SK-N-SH (cell line): ENCODE results near the gene NANOS2. TPM values are rescaled to one million over a fixed set of nuclear protein-coding genes. Genes with fewer than 3 reads are reported as not detected.

Source experiments
- CTCF ChIA-PET: fragments of 300-600, 350-600 bp; formaldehyde crosslinking; extraction: SDS; loops from one replicate; lab custom pipeline; 2021; lab: Yijun Ruan, JAX
- POLR2A ChIA-PET: fragments of 350-600 bp; sonication (Branson Sonifier 250); formaldehyde crosslinking; extraction: SDS; loops from one replicate; lab custom pipeline; 2020; ENCODE audit warnings: antibody characterized with exemption, inconsistent platforms; lab: Yijun Ruan, JAX
- DNase-seq: peaks from one replicate; pipeline ENCODE4 v3.0.0; 2012
- H2AFZ ChIP-seq: fragments of 200-600 bp; sonication (generic); 2 replicates; pipeline ENCODE4 v1.8.1; 2016; ENCODE audit warnings: antibody characterized with exemption, mild to moderate bottlenecking, low read depth
- H3F3A ChIP-seq: fragments of 200-600 bp; sonication (generic); replicated peaks from 2 replicates; pipeline ENCODE3; 2016; ENCODE audit warnings: antibody characterized with exemption, mild to moderate bottlenecking; ENCODE audit not compliant: insufficient read depth
- H3K27ac ChIP-seq, 2 experiments: fragments of 200-500 bp in 1 of 2; fragments of 200-600 bp in 1 of 2; sonication (Bioruptor generic) in 1 of 2; sonication (generic), shearing (Covaris generic) in 1 of 2; 2 replicates each; pipeline versions ENCODE4 v1.5.1 to v1.6.1; 2014 to 2016; ENCODE audit warnings: low read depth in 2 of 2, inconsistent platforms in 1 of 2, low read length in 1 of 2, mild to moderate bottlenecking in 1 of 2, mixed read lengths in 1 of 2
- H3K27me3 ChIP-seq: fragments of 200-600 bp; sonication (generic), shearing (Covaris generic); 2 replicates; pipeline ENCODE4 v1.6.1; 2016; ENCODE audit warnings: mixed run types; ENCODE audit not compliant: insufficient read depth
- H3K36me3 ChIP-seq, 2 experiments: fragments of 200-500 bp in 1 of 2; fragments of 200-600 bp in 1 of 2; sonication (Bioruptor generic) in 1 of 2; sonication (generic) in 1 of 2; replicated peaks in 1 of 2; 2 replicates each; pipeline versions ENCODE3 to v1.5.1; 2014 to 2016; ENCODE audit warnings: low read length in 1 of 2, mild to moderate bottlenecking in 1 of 2; ENCODE audit not compliant: insufficient read depth in 2 of 2, control insufficient read depth in 1 of 2
- H3K4me1 ChIP-seq, 2 experiments: fragments of 200-500 bp in 1 of 2; fragments of 200-600 bp in 1 of 2; sonication (Bioruptor generic) in 1 of 2; sonication (generic), shearing (Covaris generic) in 1 of 2; 2 replicates each; pipeline versions ENCODE4 v1.5.1 to v1.6.1; 2014 to 2016; ENCODE audit warnings: low read depth in 1 of 2, low read length in 1 of 2, mixed run types in 1 of 2; ENCODE audit not compliant: insufficient read depth in 2 of 2, control insufficient read depth in 1 of 2
- H3K4me2 ChIP-seq: fragments of 200-600 bp; sonication (generic), shearing (Covaris generic); 2 replicates; pipeline ENCODE4 v1.6.1; 2017; ENCODE audit warnings: mixed run types
- H3K4me3 ChIP-seq, 2 experiments: fragments of 200-500 bp in 1 of 2; fragments of 200-600 bp in 1 of 2; sonication (Bioruptor generic) in 1 of 2; sonication (generic), shearing (Covaris generic) in 1 of 2; 2 replicates each; pipeline versions ENCODE4 v1.5.1 to v1.8.1; 2014 to 2016; ENCODE audit warnings: low read depth in 2 of 2, inconsistent platforms in 1 of 2, low read length in 1 of 2, mild to moderate bottlenecking in 1 of 2, mixed read lengths in 1 of 2, moderate library complexity in 1 of 2
- H3K79me2 ChIP-seq: fragments of 200-600 bp; sonication (generic); 2 replicates; pipeline ENCODE4 v1.8.1; 2017; ENCODE audit warnings: mild to moderate bottlenecking; ENCODE audit not compliant: insufficient read depth
- H3K9ac ChIP-seq: fragments of 200-600 bp; sonication (generic); 2 replicates; pipeline ENCODE4 v1.6.1; 2017; ENCODE audit warnings: mixed run types
- H3K9me2 ChIP-seq: fragments of 200-600 bp; sonication (generic); 2 replicates; pipeline ENCODE4 v1.6.1; 2017; ENCODE audit warnings: mixed run types
- H3K9me3 ChIP-seq: fragments of 200-600 bp; sonication (generic); 2 replicates; pipeline ENCODE4 v1.6.1; 2017; ENCODE audit warnings: mixed run types, mild to moderate bottlenecking, moderate library complexity
- H4K20me1 ChIP-seq: fragments of 200-600 bp; sonication (generic); 2 replicates; pipeline ENCODE4 v1.6.1; 2017; ENCODE audit warnings: mild to moderate bottlenecking, mixed run types; ENCODE audit not compliant: insufficient read depth
- CHD2 ChIP-seq: fragments of 150-350 bp; IDR thresholded peaks from 2 replicates; pipeline ENCODE4 v1.6.1; 2018; ENCODE audit warnings: low read length; ENCODE audit not compliant: partially characterized antibody
- EP300 ChIP-seq, 2 experiments: IDR thresholded peaks; 2 replicates each; pipeline versions ENCODE4 v1.4.0 to v1.6.1; 2012; ENCODE audit warnings: borderline replicate concordance in 1 of 2, low read depth in 1 of 2, low read length in 1 of 2
- FOSL2 ChIP-seq: IDR thresholded peaks from 2 replicates; pipeline ENCODE4 v1.4.0; 2012; ENCODE audit warnings: low read depth, mild to moderate bottlenecking, moderate library complexity, borderline replicate concordance
- FOXM1 ChIP-seq: IDR thresholded peaks from 2 replicates; pipeline ENCODE4 v1.4.0; 2012; ENCODE audit warnings: low read depth, mild to moderate bottlenecking
- GABPA ChIP-seq: IDR thresholded peaks from 2 replicates; pipeline ENCODE4 v1.4.0; 2012; ENCODE audit warnings: low read depth, mild to moderate bottlenecking
- IRF3 ChIP-seq: fragments of 150-350 bp; IDR thresholded peaks from 2 replicates; pipeline ENCODE4 v1.6.1; 2016; ENCODE audit warnings: mild to moderate bottlenecking, low read depth, low read length
- MAX ChIP-seq: IDR thresholded peaks from 2 replicates; pipeline ENCODE4 v1.4.0; 2012; ENCODE audit warnings: low read depth
- MEF2A ChIP-seq: IDR thresholded peaks from 2 replicates; pipeline ENCODE4 v1.4.0; 2012; ENCODE audit warnings: low read depth, borderline replicate concordance
- MXI1 ChIP-seq: IDR thresholded peaks from 2 replicates; pipeline ENCODE4 v1.6.1; 2012; ENCODE audit warnings: mild to moderate bottlenecking, low read depth, low read length, improper control_type of control experiment
- NFIC ChIP-seq: IDR thresholded peaks from 2 replicates; pipeline ENCODE4 v1.4.0; 2012; ENCODE audit warnings: borderline replicate concordance
- NRF1 ChIP-seq: IDR thresholded peaks from 2 replicates; pipeline ENCODE4 v1.6.1; 2012; ENCODE audit warnings: low read depth, mild to moderate bottlenecking, low read length
- POLR2AphosphoS5 ChIP-seq: IDR thresholded peaks from 2 replicates; pipeline ENCODE4 v1.6.1; 2012; ENCODE audit warnings: low read depth, low read length
- RAD21 ChIP-seq: IDR thresholded peaks from 2 replicates; pipeline ENCODE4 v1.6.1; 2012; ENCODE audit warnings: mild to moderate bottlenecking, low read length
- RCOR1 ChIP-seq: fragments of 150-350 bp; IDR thresholded peaks from 2 replicates; pipeline ENCODE4 v1.6.1; 2017; ENCODE audit warnings: antibody characterized with exemption, low read length
- REST ChIP-seq: IDR thresholded peaks from 2 replicates; pipeline ENCODE4 v1.6.1; 2012; ENCODE audit warnings: mild to moderate bottlenecking, low read depth, low read length, moderate library complexity
- SIN3A ChIP-seq: IDR thresholded peaks from 2 replicates; pipeline ENCODE4 v1.6.1; 2012; ENCODE audit warnings: low read depth, mild to moderate bottlenecking, low read length, moderate library complexity, borderline replicate concordance
- SMC3 ChIP-seq: IDR thresholded peaks from 2 replicates; pipeline ENCODE4 v1.6.1; 2012; ENCODE audit warnings: low read depth, low read length, improper control_type of control experiment
- YY1 ChIP-seq: IDR thresholded peaks from 2 replicates; pipeline ENCODE4 v1.4.0; 2012; ENCODE audit warnings: low read depth, mild to moderate bottlenecking
- ZBTB33 ChIP-seq: IDR thresholded peaks from 2 replicates; pipeline ENCODE4 v1.4.0; 2012; ENCODE audit warnings: low read depth, borderline replicate concordance
- WGBS: methylation state at CpG from one replicate; pipeline ENCODE4 v1.1.6; 2017; ENCODE audit warnings: low lambda C conversion rate; 5-methylcytosine and 5-hydroxymethylcytosine counted together
- polyA plus RNA-seq, 3 experiments: library from polyadenylated mRNA; depleted of rRNA; stranded (reverse); fragments of >200 nt; gene quantifications; 2 replicates each; pipeline ENCODE4 v1.2.3, GENCODE V29; 2012

The NANOS2 gene
- polyA plus RNA-seq, 1 of the 3 experiments (the other 2 are of a cell fraction) = not detected

GRCh38 chr19:45927565-45928261, 13.1 kb upstream of the NANOS2 start (continued):
- TF ChIP-seq SMC3 (0 out of 2 replicates have a peak, but pooled peaks have one; percentile 20), POLR2AphosphoS5 (peak; percentile 86), GABPA (peak; percentile 55), REST (no peak), RCOR1 (0 out of 2 replicates have a peak, but pooled peaks have one; percentile 63), FOSL2 (no peak), IRF3 (peak; percentile 88), YY1 (no peak), RAD21 (peak; percentile 35; the same call in 1 of the 2 replicates), SIN3A (peak; percentile 88; the same call in 1 of the 2 replicates), MAX (peak; percentile 98), EP300 (IDR thresholded peaks at IDR 0.05; ENCODE audit: borderline replicate concordance in 1 of 2, low read depth in 1 of 2, low read length in 1 of 2) (no peak), NRF1 (peak; percentile 70)

- H3K4me3 ChIP-seq = no peak overlapping the region
- no peaks in the 10 kb centered on the region for H3K9me3 ChIP-seq
- 56% methylated on average over 6 of the region's 6 CpGs for WGBS
- no peak overlapping the region for H3K27ac ChIP-seq
- ChIA-PET POLR2A (no interaction called here), CTCF (interaction anchor here (1.2 kb wide), 1 partner anchor 22 kb away, joined by 3 read pairs; the partner anchor contains the start of gene MYPOP)
- no peak overlapping the region for H2AFZ ChIP-seq
- no peaks in the 10 kb centered on the region for H3F3A ChIP-seq
- no peaks in the 10 kb centered on the region for H3K9me2 ChIP-seq
- H3K4me1 ChIP-seq = peaks cover 0 to 5% of the 10 kb centered on the region in 2 experiments; a peak in 1 of 4 replicates
- no peaks in the 10 kb centered on the region for H3K27me3 ChIP-seq
- H3K9ac ChIP-seq = no peak overlapping the region
- H3K4me2 ChIP-seq = no peak overlapping the region
- H3K79me2 ChIP-seq = no peaks in the 10 kb centered on the region
- H3K36me3 ChIP-seq = no peaks in the 10 kb centered on the region
- DNase-seq = no peak
- H4K20me1 ChIP-seq = no peaks in the 10 kb centered on the region
- TF ChIP-seq MEF2A = no peak
- TF ChIP-seq NFIC = no peak
- TF ChIP-seq FOXM1 = no peak
- TF ChIP-seq NRF1 = no peak
- TF ChIP-seq MXI1 = no peak
- no peak for TF ChIP-seq YY1
- no peak for TF ChIP-seq RCOR1
- no peak for TF ChIP-seq CHD2
- TF ChIP-seq REST = no peak
- no peak for TF ChIP-seq ZBTB33
Measured at GRCh38 chr19:45924891-45925447, 10.4 kb upstream of the NANOS2 start.
